GM21723 (cell line): ENCODE results near the gene STPG4.

Experiments used
- ATAC-seq: cut with Tn5 transposase; IDR thresholded peaks from one replicate; pipeline ENCODE4 v1.9.1; 2021; ENCODE audit warnings: mild to moderate bottlenecking, moderate library complexity; ENCODE audit not compliant: unreplicated experiment

The STPG4 gene

DNA sequence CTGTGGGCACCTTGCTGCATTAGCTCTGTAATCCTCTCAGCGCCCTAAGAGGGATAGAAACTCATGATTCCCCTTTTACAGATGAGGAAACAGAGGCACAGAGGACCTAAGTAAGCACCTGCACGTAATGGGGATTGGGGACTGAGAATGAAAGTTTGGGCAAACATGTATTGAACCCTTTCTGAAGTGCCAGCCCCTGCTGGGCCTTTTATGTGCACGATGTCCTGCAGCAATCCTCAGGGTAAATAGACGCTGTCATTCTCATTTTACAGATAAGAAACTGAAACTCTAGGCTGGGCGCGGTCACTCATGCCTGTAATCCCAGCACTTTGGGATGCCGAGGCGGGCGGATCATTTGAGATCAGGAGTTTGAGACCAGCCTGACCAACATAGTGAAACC, 117.4 kb downstream of the STPG4 start:
- no peak for ATAC-seq
